ENCODE measurements around the gene MECP2. TPM values are rescaled to one million over a fixed set of nuclear protein-coding genes. Genes with fewer than 3 reads are reported as not detected.
A peak's percentile ranks its signal among the peaks of the same experiment; 100 is the strongest.
"Not testable (repeated sequence)": the region's sequence is repeated elsewhere in the genome, so short reads cannot be mapped to it uniquely, and the experiment has no call there.

MECP2 gene
- total RNA-seq, 3 donors from 2014 or later = 56.3 to 58.3 (median 57.8) TPM

- Histone ChIP-seq H3K9me3 (no peaks in the 10 kb centered on the region), H3K27ac (peak overlapping the region in 1 of 2 donors; percentile 52), H3K27me3 (peaks cover 0 to 41% of the 10 kb centered on the region in 2 donors), H3K4me3 (no peak overlapping the region), H3K4me1 (no peaks in the 10 kb centered on the region), H3K36me3 (no peaks in the 10 kb centered on the region)
- intact Hi-C loops (cut with DNase I; ENCODE audit: low total_unique reads) = no loop called here
- TF ChIP-seq POLR2AphosphoS5 (IDR thresholded peaks at IDR 0.05) = no peak
- TF ChIP-seq CTCF (IDR thresholded peaks at IDR 0.05) = no peak
- no peak for TF ChIP-seq POLR2A (IDR thresholded peaks at IDR 0.05)
- DNase-seq (ENCODE audit: low spot score in 2 of 2) = no peak
Measured at GRCh38 chrX:154002215-154002719, 95.2 kb downstream of the MECP2 start.

- Histone ChIP-seq H3K27ac (peak overlapping the region; percentile 19 to 55), H3K4me1 (no peaks in the 10 kb centered on the region), H3K4me3 (peak overlapping the region in 2 of 3 donors; percentile 4 to 29), H3K27me3 (peaks cover 0 to 42% of the 10 kb centered on the region in 2 donors), H3K36me3 (no peaks in the 10 kb centered on the region), H3K9me3 (no peaks in the 10 kb centered on the region)
- no peak for DNase-seq (ENCODE audit: low spot score in 2 of 2)
- TF ChIP-seq POLR2A (IDR thresholded peaks at IDR 0.05) (no peak), POLR2AphosphoS5 (IDR thresholded peaks at IDR 0.05) (no peak), CTCF (IDR thresholded peaks at IDR 0.05) (no peak)
- intact Hi-C loops (cut with DNase I; ENCODE audit: low total_unique reads) = no loop called here
Measured at GRCh38 chrX:154000051-154000450, 97.5 kb downstream of the MECP2 start.

- DNase-seq (ENCODE audit: low spot score in 2 of 2) = no peak
- Histone ChIP-seq H3K27ac (peak overlapping the region; percentile 44 to 55), H3K27me3 (peaks cover 0 to 42% of the 10 kb centered on the region in 2 donors), H3K36me3 (no peaks in the 10 kb centered on the region), H3K4me1 (no peaks in the 10 kb centered on the region), H3K4me3 (peak overlapping the region in 2 of 3 donors; percentile 4 to 29), H3K9me3 (no peaks in the 10 kb centered on the region)
- intact Hi-C loops (cut with DNase I; ENCODE audit: low total_unique reads) = no loop called here
- TF ChIP-seq POLR2A (IDR thresholded peaks at IDR 0.05) (no peak), POLR2AphosphoS5 (IDR thresholded peaks at IDR 0.05) (no peak), CTCF (IDR thresholded peaks at IDR 0.05) (no peak)
Measured at GRCh38 chrX:153999359-154000037, 98.0 kb downstream of the MECP2 start.

- TF ChIP-seq POLR2AphosphoS5 (IDR thresholded peaks at IDR 0.05) (no peak), CTCF (IDR thresholded peaks at IDR 0.05) (no peak), POLR2A (IDR thresholded peaks at IDR 0.05) (no peak)
- DNase-seq (ENCODE audit: low spot score in 2 of 2) = no peak
- H3K27me3 ChIP-seq = peaks cover 0 to 40% of the 10 kb centered on the region in 2 donors
Measured at GRCh38 chrX:153995504-153995903, 102.0 kb downstream of the MECP2 start.

GRCh38 chrX:153994398-153994797 is 103.1 kb downstream of the MECP2 start:
- intact Hi-C loops (cut with DNase I; ENCODE audit: low total_unique reads); H3K4me1 ChIP-seq; H3K4me3 ChIP-seq; H3K9me3 ChIP-seq; H3K36me3 ChIP-seq; H3K27ac ChIP-seq; DNase-seq (ENCODE audit: low spot score in 2 of 2): not testable (repeated sequence)
- H3K27me3 ChIP-seq = peaks cover 0 to 38% of the 10 kb centered on the region in 2 donors

More at GRCh38 chrX:153995504-153995903, 102.0 kb downstream of the MECP2 start:
- no peak overlapping the region for H3K4me3 ChIP-seq
- no peak overlapping the region for H3K27ac ChIP-seq
- H3K36me3 ChIP-seq = no peaks in the 10 kb centered on the region
- intact Hi-C loops (cut with DNase I; ENCODE audit: low total_unique reads) = no loop called here
- no peaks in the 10 kb centered on the region for H3K9me3 ChIP-seq
- H3K4me1 ChIP-seq = no peaks in the 10 kb centered on the region

Measured in breast epithelium (tissue), 4 donors.